Measurements from ENCODE around the gene SAP25.

DNA sequence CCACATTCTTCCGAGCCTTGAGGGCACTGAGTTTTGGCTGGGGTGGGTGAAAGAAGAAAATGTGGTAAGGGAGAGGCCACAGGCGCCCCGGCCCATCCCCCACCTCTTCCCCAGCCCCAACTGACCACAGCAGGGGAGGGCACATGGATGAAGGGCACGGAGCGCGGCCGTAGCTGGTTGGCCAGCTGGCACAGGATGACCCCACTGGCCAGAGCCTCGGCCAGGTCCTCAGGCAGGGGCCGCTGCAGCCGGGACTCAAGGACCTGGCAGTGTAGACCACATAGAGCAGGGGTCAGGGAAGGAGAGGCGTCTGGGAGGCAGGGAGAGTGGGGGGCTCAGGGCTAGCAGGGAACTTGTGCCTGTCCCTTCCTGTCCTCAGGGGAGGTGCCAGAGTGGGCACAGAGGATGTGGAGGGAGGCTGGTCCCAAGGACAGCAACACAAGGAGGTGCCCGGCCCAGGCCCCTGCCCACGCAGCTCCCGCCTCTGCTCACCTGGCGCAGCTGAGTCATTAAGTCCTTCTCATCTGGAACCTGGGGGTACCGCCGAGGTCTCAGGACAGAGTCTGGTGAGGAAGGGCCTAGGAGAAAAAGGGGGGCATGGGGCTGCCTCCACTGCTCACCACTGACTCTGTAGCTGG, 2.2 kb upstream of the SAP25 start:
- TF ChIP-seq POLR2AphosphoS5 (IDR thresholded peaks at IDR 0.05) (peak in 1 of 3 donors; percentile 15), POLR2A (IDR thresholded peaks at IDR 0.05) (no peak)
- TF ChIP-seq, protein P1, sequence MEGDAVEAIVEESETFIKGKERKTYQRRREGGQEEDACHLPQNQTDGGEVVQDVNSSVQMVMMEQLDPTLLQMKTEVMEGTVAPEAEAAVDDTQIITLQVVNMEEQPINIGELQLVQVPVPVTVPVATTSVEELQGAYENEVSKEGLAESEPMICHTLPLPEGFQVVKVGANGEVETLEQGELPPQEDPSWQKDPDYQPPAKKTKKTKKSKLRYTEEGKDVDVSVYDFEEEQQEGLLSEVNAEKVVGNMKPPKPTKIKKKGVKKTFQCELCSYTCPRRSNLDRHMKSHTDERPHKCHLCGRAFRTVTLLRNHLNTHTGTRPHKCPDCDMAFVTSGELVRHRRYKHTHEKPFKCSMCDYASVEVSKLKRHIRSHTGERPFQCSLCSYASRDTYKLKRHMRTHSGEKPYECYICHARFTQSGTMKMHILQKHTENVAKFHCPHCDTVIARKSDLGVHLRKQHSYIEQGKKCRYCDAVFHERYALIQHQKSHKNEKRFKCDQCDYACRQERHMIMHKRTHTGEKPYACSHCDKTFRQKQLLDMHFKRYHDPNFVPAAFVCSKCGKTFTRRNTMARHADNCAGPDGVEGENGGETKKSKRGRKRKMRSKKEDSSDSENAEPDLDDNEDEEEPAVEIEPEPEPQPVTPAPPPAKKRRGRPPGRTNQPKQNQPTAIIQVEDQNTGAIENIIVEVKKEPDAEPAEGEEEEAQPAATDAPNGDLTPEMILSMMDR (IDR thresholded peaks at IDR 0.05 in 8 of 11, conservative IDR thresholded peaks at IDR 0.05 in 3 of 11): no peak
